Stimulated activated CD4-positive, alpha-beta T cell treated with anti-CD3 and anti-CD28 coated beads, TNF-alpha, amount 100 ng/mL, for 1 hour (primary cell): Measurements from ENCODE around the gene SLC7A8.
A peak's percentile ranks its signal among the peaks of the same experiment; 100 is the strongest.

Source experiments
- DNase-seq, 3 donors: peaks; one replicate each; pipeline ENCODE4 v3.0.0-alpha.2; 2020; ENCODE audit warnings: low read depth in 3 of 3, low spot score in 1 of 3

The SLC7A8 gene

GRCh38 chr14:23095196-23096108 is 88.0 kb downstream of the SLC7A8 start, which contains the start of gene C14orf119:
TSS of gene C14orf119 (plus strand) at chr14:23095505. CDS start at chr14:23097659, 2,154 bp downstream.
- DNase-seq: peak; percentile 97 to 99 (median 98)

GRCh38 chr14:23094666-23095195 is 88.7 kb downstream of the SLC7A8 start, which contains the start of gene ACIN1:
TSS of gene ACIN1 (minus strand) at chr14:23095136. CDS start at chr14:23095112, 24 bp downstream.
- DNase-seq: peak in 2 of 3 donors; percentile 40 to 41

- DNase-seq: no peak
These were observed 89.3 kb downstream of the SLC7A8 start for GRCh38 chr14:23093991-23094665.

GRCh38 chr14:23093526-23093925 is 89.9 kb downstream of the SLC7A8 start:
- DNase-seq: no peak

DNA sequence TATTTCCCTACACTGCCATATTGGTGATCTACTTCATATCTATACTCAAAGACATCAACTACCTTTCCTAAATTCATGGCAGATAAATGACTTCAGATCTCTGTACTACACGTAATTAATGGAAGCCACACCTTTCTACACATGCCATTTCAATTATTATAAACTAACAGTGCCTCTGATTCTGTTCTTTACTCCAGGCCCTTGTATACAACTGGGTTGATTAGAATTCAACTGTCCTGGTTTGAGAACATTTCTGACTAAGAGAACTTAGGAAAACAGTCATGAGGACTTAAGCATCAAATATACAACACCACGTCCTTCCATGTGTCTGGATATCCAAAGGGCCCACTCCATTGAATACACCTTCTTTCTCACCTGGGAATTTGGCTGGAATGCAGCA is 90.4 kb downstream of the SLC7A8 start:
- no peak for DNase-seq

GRCh38 chr14:23091294-23092225 is 91.9 kb downstream of the SLC7A8 start:
- no peak for DNase-seq

DNA sequence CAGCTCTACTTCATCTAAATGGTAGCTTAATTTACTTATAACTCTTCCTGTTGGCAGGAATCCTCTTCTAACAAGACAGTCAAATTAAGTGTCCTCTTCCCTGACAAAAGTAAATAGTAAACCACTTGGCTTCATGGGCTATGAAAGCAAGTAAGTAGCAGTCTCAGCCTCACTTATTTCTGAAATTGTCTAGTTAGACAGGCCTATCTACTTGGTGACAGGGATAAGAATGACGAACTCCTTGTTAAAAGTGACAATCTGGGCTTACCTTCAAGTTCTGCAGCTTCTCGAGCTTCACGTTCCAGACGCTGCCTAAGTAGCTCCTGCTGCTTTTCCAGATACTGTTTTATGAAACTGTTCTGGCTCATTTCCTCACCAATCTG is 93.2 kb downstream of the SLC7A8 start:
- no peak for DNase-seq

DNA sequence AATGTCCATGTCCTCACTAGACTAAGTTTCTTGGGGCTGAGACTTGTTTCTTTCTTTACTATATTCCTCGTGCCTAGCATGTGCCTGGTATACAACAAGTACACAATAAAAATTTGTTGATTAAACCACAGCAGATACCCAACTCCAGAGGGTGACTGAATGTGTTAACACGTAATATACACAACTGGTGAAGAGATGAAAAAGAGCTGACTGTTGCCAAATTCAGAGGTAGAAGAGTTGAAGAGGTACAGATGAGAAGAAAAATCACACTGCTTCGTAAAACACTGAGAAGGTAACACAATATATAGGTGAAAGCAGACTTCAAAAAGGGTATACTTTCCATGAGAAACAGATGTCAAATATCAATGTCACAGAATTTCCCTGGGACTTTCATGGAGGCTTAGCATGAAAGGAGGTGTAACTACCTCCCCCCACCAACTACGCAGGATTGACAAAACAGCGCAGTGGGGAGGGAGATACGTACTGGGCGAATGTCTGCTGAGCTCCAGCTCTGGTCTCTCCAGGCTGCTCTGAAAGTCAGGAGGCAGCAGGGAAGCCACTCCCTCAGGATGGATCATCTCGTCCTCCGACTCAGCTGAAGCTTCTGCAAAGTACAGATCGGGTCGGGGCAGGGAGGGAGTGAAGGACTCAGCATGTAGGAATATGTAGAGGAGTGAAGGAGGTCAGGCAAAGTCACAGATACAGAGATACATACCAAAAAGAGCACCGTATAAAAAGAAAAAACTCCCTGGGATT is 93.8 kb downstream of the SLC7A8 start:
- no peak for DNase-seq

- DNase-seq: no peak
These were observed 96.9 kb downstream of the SLC7A8 start for GRCh38 chr14:23086565-23086964.

- no peak for DNase-seq
These were observed 98.0 kb downstream of the SLC7A8 start for GRCh38 chr14:23085458-23085857.

- no peak for DNase-seq
These were observed 103.0 kb downstream of the SLC7A8 start for GRCh38 chr14:23080474-23080873.

GRCh38 chr14:23079716-23080115 is 103.7 kb downstream of the SLC7A8 start:
- no peak for DNase-seq

DNA sequence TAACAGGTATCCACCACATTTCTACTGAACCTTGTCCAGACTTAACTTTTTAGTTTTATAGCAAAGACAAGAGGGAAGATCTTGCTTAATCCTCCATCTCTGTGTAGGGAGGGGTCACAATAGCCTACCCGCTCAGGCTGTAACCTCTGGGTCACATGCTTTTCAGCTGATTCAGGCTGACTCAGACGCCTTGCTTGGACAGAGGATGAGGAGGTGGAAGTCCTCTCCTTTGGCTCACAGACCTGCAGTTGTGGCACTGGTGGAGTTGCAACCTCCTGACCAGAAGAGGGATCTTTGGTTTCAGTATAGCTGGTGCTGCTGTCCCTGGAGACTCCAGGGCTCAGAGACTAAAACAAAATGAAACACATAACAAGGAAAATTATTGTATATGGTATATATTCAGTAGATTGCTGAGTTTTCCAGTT is 104.8 kb downstream of the SLC7A8 start:
- no peak for DNase-seq

- DNase-seq: no peak
These were observed 105.5 kb downstream of the SLC7A8 start for GRCh38 chr14:23077962-23078361.

DNA sequence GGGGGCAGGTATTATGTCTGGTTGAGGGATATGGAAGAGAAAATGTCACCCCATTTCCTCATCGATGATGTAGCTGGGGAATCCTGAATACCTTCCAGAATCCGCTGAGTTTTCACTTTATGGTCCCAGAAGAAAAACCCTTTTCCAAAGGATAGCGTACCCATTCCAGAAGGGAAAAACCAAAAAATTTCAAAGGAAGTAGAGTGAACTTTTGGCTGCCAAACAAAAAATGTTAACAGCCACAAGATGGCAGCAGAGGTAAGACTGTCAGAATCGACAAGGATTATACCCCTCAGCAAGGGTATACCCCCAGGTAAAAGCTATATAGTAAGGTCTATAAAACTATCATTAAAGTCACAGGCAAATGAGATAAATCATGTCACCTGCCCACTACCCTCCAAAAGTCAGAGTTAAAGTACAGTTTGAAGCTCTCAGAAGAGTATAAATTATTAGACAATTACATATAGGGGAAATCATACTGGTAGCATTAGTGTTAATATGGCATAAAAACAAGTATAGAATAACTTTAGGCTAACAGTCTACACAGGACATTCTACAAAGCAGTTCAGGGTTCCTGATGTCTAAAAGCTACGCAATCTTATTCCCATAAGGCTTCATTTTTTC is 106.6 kb downstream of the SLC7A8 start:
- no peak for DNase-seq
